Right forelimb (tissue), 1 donor: Measurements from ENCODE around the gene KCNJ9.

Experiments used
- DNase-seq: peaks from one replicate; pipeline ENCODE4 v3.0.0-alpha.2; 2018

KCNJ9 gene

DNA sequence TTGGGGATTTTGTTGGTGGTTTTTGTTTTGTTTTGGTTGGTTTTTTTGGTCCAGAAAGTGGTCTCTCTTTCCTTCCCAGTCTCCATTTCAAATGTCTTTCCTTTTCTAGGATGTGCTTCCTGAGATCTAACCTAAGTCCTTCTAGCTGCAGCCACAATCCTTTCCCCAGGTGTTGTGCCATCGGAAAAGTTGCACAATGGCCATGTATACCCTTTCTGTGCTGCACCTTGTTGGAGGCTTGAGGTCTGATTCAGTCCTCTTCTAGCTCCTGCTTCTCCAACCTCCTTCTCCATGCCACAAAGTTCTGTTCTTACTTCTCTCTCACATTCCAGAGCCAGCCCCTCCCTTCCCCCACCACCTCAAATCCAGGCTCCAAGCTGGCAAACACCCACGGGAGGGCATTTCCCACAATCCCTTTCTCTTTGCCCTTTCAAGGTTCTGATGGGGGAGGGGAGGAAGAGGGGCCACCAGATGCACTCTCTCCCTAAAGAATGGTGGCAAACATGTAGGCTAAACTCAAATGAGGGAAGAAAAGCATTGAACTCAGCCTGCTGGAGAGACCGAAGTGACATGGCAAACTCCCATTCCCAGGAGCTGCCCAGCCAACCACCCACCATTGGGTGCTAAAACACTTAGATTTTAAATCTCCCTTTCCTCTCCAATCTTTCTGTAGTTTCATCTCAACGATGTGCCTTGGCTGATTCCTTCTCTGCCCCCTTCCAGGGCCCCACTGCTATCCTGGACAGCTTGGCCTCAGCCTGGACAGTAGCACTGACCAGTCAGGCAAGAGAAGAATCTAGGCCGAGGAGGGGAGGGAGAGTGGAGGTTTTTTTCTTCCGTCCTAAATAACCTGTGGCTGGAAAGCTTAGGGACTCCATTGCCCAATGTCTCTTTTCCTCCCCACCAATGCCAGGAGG is 14.3 kb upstream of the KCNJ9 start:
- no peak for DNase-seq

DNA sequence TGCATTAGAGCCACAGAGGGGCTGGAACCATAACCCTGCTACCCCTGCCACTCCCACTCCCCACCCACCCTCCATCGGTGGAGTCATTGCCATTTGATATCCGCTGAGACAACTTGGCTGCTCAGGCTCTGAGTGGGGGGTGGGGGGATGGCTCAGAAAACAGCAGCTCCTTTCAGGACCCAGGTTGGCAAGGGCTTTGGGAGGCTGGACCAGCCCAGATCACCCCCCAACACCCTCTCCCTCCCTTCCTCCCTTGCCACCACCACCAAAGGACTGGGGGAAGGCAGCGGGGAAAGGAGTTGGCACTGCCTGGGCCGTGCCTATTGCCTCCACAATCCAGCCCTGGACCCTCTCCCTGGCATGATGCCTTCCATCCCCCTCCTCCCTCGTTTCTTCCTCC is 13.1 kb upstream of the KCNJ9 start:
- no peak for DNase-seq

DNA sequence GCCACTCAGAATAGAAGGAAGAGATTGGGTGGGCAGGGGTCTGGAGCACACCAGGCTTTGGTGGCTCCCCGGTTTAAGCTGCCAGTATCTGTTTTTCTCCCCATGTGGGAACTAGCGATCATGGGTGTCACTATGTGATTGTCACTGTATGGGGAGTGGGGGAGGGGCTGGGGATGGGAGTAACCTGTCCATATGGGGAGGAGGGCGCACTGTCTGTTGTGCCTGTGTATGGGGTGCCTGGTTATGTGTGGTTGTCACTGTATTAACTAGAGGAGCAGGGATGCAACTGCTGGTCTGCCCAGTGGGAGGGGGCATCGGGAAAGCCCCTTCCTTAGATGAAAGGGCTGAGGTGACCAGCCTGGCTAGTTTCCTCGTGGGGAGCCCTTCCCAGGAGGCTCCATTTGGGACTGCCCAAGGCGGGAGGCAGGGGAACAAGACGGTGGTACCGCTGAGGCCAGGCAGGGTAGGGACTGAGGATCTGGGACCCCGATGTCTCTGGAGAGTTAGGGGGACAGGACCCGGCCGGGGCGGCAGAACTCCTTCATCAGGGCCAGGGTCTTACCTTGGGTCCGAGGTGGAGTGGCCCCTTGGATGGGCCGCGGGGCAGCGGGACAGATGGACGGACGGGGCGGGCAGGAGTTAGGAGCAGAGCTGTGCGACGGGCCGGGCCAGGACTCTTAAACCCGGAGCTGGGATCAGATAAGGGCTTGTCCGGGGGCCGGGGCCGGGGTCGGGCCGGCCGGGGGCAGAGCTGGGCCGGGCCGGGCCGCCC is 11.7 kb upstream of the KCNJ9 start, which contains the start of gene KCNJ10:
KCNJ10 (minus strand) TSS at position 701 of the 772 bp plus-strand sequence. CDS start 27,628 bp downstream, outside the sequence.
- peak; percentile 48 for DNase-seq

DNA sequence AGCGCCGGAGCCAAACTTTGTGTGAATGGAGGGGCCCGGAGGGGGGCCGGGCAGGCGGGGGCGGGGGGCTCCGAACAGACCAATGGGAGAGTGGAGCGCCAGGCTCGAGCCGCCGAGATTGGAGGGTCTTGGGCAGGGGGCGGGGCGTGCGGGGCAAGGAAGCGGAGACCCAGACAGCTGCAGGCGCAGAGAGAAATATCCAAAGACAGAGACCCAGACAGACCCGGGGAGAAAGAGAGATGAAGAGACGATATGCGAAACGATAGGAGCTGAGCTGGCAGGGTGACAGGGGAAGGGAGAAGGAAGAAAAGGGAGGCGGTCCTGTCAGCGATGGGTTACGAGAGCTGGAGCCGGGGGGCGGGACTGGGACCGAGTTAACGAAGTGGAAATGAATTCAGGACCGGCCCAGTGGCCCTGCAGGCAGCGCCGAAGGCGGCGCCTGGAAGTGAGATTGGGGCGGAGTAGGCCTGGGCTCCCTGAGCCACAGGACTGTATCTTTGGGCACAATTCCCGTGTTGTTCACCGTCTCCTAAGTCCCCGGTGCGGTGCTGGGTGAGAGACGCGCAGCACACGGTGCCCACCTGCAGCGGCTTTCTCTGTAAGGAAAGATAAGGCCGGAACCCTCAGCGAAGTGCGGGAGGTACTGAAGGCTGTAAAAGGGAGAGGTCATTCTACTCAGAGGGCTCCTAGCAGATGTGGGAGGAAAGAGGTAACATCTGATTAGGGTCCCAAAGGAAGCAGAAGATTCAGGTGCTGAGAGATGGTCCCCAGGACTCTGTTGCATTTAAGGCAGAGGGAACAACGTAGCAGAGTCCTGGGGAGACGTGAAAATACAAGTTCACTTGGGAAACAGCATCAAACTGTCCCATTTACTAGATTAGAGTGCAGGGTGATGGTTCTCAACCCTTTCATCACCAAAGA is 10.8 kb upstream of the KCNJ9 start:
- peak; percentile 88 for DNase-seq

- DNase-seq, result no peak
Observed at GRCh38 chr1:160071289-160071688, 10.0 kb upstream of the KCNJ9 start.

- DNase-seq, result no peak
Observed at GRCh38 chr1:160074865-160075264, 6.5 kb upstream of the KCNJ9 start.

DNA sequence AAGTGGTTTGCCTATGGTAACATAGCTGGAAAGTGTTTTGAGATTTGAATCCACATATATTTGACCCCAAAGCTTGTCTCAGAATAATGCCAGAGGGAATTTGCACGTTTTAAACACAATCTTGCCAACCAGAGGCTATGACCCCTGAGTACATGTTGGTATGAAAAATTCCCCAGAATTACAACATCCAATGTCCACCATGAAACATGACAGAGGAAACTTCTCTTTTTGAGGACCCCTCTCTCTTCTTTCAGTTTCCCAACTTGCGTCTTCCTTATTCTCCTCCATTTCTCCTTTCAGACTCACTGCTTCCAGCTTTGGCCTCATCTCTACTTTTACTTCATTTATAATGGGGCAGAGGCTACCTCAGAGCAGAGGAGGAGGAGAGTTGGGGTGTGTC is 5.5 kb upstream of the KCNJ9 start:
- DNase-seq, result no peak

DNA sequence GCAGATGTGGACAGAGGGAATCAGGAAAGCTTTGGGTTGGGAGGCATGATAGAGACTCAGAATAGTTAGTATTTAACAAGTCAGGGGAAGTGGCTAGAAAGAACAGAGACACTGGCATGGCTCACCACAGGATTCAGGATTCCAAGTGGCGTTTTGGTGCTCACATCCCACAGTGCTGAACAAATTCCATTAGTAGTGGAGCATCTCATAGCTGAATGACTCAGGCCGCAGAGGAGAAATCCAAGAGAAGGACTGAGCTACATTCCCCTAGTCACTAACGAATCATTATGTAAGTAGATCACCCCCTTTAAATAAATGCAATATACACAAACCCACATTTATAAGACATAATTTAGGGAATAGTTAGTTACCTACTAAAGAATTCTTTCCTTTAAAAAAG is 5.0 kb upstream of the KCNJ9 start:
- no peak for DNase-seq

GRCh38 chr1:160077486-160077885 is 3.9 kb upstream of the KCNJ9 start:
- no peak for DNase-seq

DNA sequence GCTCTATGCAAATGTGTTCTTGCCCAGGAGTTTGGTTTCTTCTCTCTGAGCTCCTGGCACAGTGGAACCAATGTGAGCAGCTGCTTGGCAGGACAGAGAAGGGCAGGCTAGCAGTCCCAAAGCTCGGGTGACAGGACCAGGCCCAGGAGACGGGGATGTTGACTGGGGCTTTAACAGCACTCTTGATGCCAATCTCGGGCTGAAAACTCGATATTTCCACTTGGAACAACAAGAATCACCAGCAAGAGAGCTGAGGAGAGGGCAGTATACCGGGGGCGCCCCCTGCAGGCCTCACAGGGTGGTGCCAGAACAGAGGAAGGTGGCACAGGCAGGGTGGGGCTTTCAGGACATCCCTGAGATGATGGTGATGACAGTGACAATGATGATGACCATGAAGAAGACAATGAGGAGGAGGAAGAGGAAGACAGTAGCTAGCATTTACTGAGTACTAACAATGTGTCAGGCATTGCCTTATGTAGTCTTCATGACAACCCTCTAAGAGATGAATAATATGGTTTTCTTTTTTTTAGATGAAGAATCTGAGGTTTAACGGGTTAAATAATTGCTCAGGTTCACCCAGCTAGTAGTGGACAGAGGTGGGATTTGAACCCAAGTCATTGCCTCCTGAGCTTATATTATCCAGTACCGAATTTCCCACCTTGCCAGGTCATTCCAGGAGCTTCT is 2.7 kb upstream of the KCNJ9 start:
- no peak for DNase-seq

DNA sequence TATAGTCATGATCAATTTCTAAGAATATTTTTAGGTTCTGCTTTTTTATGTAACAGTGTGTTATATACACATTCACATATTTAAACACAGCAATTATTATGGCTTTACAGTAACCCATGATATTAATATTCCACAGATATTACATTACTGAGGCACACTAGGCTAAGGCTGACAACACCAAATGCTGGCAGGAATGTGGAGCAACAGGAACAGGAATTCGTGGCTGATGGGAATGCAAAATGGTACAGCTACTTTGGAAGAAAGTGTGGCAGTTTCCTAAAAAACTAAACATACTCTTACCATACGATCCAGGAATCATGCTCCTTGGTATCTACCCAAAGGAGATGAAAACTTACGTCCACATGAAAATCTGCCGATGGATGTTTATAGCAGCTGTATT is 1.9 kb upstream of the KCNJ9 start:
- no peak for DNase-seq

DNA sequence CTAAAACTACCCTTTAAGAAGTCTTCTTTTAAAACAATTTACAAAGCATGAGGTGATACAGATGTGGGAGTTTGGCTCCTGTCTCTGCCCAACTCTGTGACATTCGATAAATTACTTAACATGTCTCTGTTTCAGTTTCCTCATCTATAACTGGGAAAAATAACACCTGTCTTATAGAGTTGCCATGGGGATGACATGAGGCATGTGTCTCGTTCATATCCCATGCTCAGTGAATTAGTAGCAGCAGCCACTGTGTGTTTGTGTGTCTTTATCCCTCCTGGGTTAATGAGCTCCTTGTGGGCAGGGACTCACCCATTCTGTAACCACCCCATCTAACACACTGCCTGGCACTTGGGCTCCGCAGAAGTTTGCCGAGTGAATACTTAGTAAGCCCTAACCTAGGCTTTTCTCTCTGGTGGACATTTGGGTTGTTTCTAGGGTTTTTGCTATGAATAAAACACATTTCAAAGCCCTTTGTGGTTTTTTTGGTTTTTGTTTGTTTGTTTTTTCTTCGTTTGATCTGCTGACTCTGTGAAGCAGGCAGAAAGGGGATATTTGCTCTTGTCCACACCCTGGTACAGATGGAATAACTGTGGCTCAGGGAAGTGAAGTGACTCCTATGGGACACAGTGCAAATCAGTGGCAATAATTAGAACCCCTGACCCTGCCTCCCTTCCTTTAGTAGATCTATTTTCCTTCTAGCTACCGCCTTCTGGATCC is 797 bp upstream of the KCNJ9 start:
- DNase-seq, result no peak

DNA sequence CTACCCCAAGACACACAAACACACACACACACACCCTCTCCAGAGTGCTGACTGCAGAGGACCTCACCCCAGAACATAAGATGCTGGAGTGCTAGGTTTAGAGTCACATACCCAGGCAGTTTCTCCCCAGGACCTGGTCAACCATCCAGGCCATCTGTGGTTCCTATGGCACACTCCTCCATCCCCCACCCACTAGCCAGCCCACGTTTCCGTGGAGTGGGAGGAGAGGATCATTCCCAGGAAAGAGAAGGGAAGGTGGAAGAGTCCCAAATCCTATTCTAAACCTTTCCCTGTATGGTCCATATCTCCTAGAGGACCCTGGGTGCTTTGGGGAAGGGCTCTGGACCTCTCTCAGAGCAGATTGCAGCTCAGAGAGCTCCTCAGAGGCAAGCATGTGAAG is 1.1 kb downstream of the KCNJ9 start:
- no peak for DNase-seq

GRCh38 chr1:160082926-160083325 is 1.6 kb downstream of the KCNJ9 start:
- no peak for DNase-seq

- no peak for DNase-seq
Observed at GRCh38 chr1:160083968-160084770, 2.8 kb downstream of the KCNJ9 start.

DNA sequence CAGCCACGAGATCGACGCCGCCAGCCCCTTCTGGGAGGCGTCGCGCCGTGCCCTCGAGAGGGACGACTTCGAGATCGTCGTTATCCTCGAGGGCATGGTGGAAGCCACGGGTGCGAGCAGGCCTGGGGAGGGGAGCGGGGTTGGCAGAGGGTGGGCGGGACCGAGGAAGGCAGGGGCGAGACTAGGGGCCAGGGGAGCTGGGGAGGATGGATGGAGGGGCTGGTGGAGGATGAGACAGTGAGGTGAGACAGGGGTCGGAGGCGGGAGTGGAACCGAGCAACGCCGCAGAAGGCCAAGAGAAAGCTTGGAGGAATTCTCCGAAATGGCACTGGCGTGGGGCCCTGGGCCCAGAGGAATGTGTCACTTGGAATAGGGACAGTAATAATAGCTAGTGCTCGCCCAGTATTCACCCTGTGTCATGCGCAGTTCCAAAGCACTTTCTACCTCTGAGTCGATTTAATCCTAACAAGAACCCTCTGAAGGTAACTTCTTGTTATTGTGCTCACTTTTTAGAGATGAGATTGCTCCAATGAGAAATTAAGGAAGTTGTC is 3.5 kb downstream of the KCNJ9 start:
- no peak for DNase-seq

GRCh38 chr1:160085686-160086455 is 4.5 kb downstream of the KCNJ9 start:
- DNase-seq, result peak; percentile 87

GRCh38 chr1:160086456-160086892 is 5.1 kb downstream of the KCNJ9 start:
- no peak for DNase-seq

GRCh38 chr1:160087118-160087662 is 5.9 kb downstream of the KCNJ9 start:
- DNase-seq, result no peak
